Measurements from ENCODE around the gene LRRC31.

LRRC31 gene

GRCh38 chr3:169863458-169863899, 6.3 kb downstream of the LRRC31 start:
- peak; percentile 58 for DNase-seq

GRCh38 chr3:169861871-169862270, 7.9 kb downstream of the LRRC31 start:
- DNase-seq: no peak

GRCh38 chr3:169857811-169858210, 11.9 kb downstream of the LRRC31 start:
- DNase-seq: no peak

- DNase-seq: no peak
Measured at GRCh38 chr3:169855514-169855913, 14.2 kb downstream of the LRRC31 start.

GRCh38 chr3:169850618-169851017, 19.1 kb downstream of the LRRC31 start:
- DNase-seq: no peak

GRCh38 chr3:169848741-169849140, 21.0 kb downstream of the LRRC31 start:
- no peak for DNase-seq

GRCh38 chr3:169847896-169848295, 21.8 kb downstream of the LRRC31 start:
- no peak for DNase-seq

GRCh38 chr3:169846458-169847193, 23.1 kb downstream of the LRRC31 start:
- DNase-seq: peak; percentile 55

- no peak for DNase-seq
Measured at GRCh38 chr3:169842960-169843359, 26.8 kb downstream of the LRRC31 start.

- no peak for DNase-seq
Measured at GRCh38 chr3:169841171-169841570, 28.6 kb downstream of the LRRC31 start.

- DNase-seq: no peak
Measured at GRCh38 chr3:169838511-169839030, 31.2 kb downstream of the LRRC31 start.

GRCh38 chr3:169836942-169837275, 32.8 kb downstream of the LRRC31 start:
- no peak for DNase-seq

- no peak for DNase-seq
Measured at GRCh38 chr3:169836078-169836941, 33.4 kb downstream of the LRRC31 start.

- no peak for DNase-seq
Measured at GRCh38 chr3:169835533-169835932, 34.2 kb downstream of the LRRC31 start.

GRCh38 chr3:169827712-169828111, 42.0 kb downstream of the LRRC31 start:
- DNase-seq: no peak

- no peak for DNase-seq
Measured at GRCh38 chr3:169825316-169825715, 44.4 kb downstream of the LRRC31 start.

GRCh38 chr3:169822983-169823382, 46.8 kb downstream of the LRRC31 start:
- no peak for DNase-seq

GRCh38 chr3:169822540-169822939, 47.2 kb downstream of the LRRC31 start:
- DNase-seq: no peak

- no peak for DNase-seq
Measured at GRCh38 chr3:169822091-169822490, 47.6 kb downstream of the LRRC31 start.

- DNase-seq: peak; percentile 51
Measured at GRCh38 chr3:169818316-169818715, 51.4 kb downstream of the LRRC31 start.

GRCh38 chr3:169815590-169816150, 54.1 kb downstream of the LRRC31 start:
- no peak for DNase-seq

GRCh38 chr3:169813757-169814517, 55.8 kb downstream of the LRRC31 start:
- DNase-seq: peak; percentile 4

- no peak for DNase-seq
Measured at GRCh38 chr3:169813278-169813677, 56.5 kb downstream of the LRRC31 start.
